Type B pancreatic cell (in vitro differentiated cells): ENCODE results near the gene SNCAIP. TPM values are rescaled to one million over a fixed set of nuclear protein-coding genes. Genes with fewer than 3 reads are reported as not detected.

Experiments used
- DNase-seq: peaks from one replicate; pipeline ENCODE4 v3.0.0; 2021; ENCODE audit warnings: mixed read lengths; ENCODE audit not compliant: unreplicated experiment; ENCODE audit errors: extremely low spot score
- H3K27ac Mint-ChIP-seq: 2 replicates; pipeline ENCODE4 v1.8.0; 2021; ENCODE audit warnings: mild to moderate bottlenecking, mixed read lengths
- H3K27me3 Mint-ChIP-seq: 2 replicates; pipeline ENCODE4 v1.8.0; 2021; ENCODE audit warnings: mixed read lengths
- H3K36me3 Mint-ChIP-seq: 2 replicates; pipeline ENCODE4 v1.8.0; 2021; ENCODE audit warnings: mixed read lengths
- H3K4me1 Mint-ChIP-seq: one replicate; pipeline ENCODE4 v1.8.0; 2021; ENCODE audit warnings: mixed read lengths; ENCODE audit not compliant: unreplicated experiment
- H3K4me3 Mint-ChIP-seq: 2 replicates; pipeline ENCODE4 v1.8.0; 2021; ENCODE audit warnings: mild to moderate bottlenecking, mixed read lengths
- H3K9me3 Mint-ChIP-seq: 2 replicates; pipeline ENCODE4 v1.8.0; 2021; ENCODE audit warnings: mixed read lengths
- CTCF ChIP-seq: fragments of 200-600 bp; sonication (generic); conservative IDR thresholded peaks from 2 replicates; pipeline ENCODE4 v1.5.0; 2021; ENCODE audit warnings: antibody characterized with exemption, mild to moderate bottlenecking
- total RNA-seq: library from RNA; stranded (reverse); gene quantifications from 2 replicates; pipeline ENCODE4 v1.2.1, GENCODE V29; 2021; ENCODE audit warnings: low replicate concordance

The SNCAIP gene
- total RNA-seq, 1 donor from 2014 or later: 31.6 TPM

DNA sequence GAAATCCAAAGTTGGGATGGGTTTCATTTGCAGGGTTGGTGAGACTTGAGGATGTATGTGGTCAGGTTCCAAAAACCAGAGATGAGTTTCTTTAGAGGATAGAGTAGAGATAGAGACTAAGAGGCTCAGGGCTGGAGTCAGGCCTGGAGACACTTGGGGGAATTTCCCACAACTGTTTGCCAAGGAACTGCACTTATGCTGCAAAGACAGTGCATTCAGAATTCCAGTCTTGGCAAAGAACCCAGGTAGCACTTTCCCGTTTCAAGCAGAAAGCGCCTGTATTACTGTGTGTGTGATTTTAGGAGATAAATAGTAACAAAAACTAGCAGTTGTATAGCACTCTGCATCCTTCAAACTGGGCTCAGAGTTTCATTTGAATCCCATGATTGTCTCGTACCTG lies 55.4 kb downstream of the SNCAIP start:
- Mint-ChIP-seq H3K4me3 (no peak overlapping the region), H3K27me3 (no peaks in the 10 kb centered on the region), H3K36me3 (peaks cover 3% of the 10 kb centered on the region), H3K4me1 (peaks cover 15% of the 10 kb centered on the region), H3K9me3 (peaks cover 3% of the 10 kb centered on the region), H3K27ac (no peak overlapping the region)
- no peak for DNase-seq
- no peak for TF ChIP-seq CTCF

- H3K27ac Mint-ChIP-seq: no peak overlapping the region
- peaks cover 3% of the 10 kb centered on the region for H3K9me3 Mint-ChIP-seq
- H3K4me3 Mint-ChIP-seq: peak overlapping the region; percentile 17
- no peak for TF ChIP-seq CTCF
- H3K27me3 Mint-ChIP-seq: no peaks in the 10 kb centered on the region
- DNase-seq: no peak
- H3K36me3 Mint-ChIP-seq: peaks cover 3% of the 10 kb centered on the region
- peaks cover 15% of the 10 kb centered on the region for H3K4me1 Mint-ChIP-seq
Measured at GRCh38 chr5:122368510-122369251, 56.6 kb downstream of the SNCAIP start.

- Mint-ChIP-seq H3K27ac (no peak overlapping the region), H3K36me3 (peaks cover 3% of the 10 kb centered on the region), H3K4me1 (peaks cover 21% of the 10 kb centered on the region), H3K4me3 (peak overlapping the region; percentile 17), H3K27me3 (no peaks in the 10 kb centered on the region), H3K9me3 (peaks cover 3% of the 10 kb centered on the region)
- no peak for DNase-seq
- TF ChIP-seq CTCF: no peak
Measured at GRCh38 chr5:122369253-122369815, 57.3 kb downstream of the SNCAIP start.

- Mint-ChIP-seq H3K9me3 (no peaks in the 10 kb centered on the region), H3K27ac (no peak overlapping the region), H3K36me3 (no peaks in the 10 kb centered on the region), H3K4me1 (peaks cover 22% of the 10 kb centered on the region), H3K27me3 (no peaks in the 10 kb centered on the region), H3K4me3 (no peak overlapping the region)
- no peak for DNase-seq
- TF ChIP-seq CTCF: no peak
Measured at GRCh38 chr5:122371511-122372151, 59.6 kb downstream of the SNCAIP start.

DNA sequence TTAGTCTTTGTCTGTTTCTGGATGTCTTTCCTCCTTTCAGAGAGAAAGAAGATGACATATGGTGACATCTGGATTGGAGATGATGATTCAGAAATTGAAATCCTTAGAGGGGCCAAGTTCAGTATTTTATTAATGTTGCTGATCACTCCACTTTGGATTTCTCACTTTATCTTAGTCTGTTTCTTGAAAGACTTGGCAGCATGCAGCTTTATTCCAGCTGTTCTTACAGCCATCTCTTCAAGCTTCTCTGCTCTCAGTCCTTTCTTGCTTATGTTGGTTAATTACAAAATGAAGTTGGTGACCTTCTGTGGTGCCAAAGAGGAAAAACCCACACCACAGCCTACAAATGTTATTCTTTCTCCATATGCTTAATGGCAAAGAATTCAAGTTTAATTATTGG lies 62.1 kb downstream of the SNCAIP start:
- no peaks in the 10 kb centered on the region for H3K27me3 Mint-ChIP-seq
- no peak for DNase-seq
- TF ChIP-seq CTCF: no peak
- H3K4me1 Mint-ChIP-seq: peaks cover 11% of the 10 kb centered on the region
- H3K4me3 Mint-ChIP-seq: no peak overlapping the region
- H3K9me3 Mint-ChIP-seq: no peaks in the 10 kb centered on the region
- H3K36me3 Mint-ChIP-seq: peaks cover 4% of the 10 kb centered on the region
- H3K27ac Mint-ChIP-seq: no peak overlapping the region
